Erythroblast (primary cell): Measurements from ENCODE around the gene NEUROD2.

Source experiments
- GATA1 ChIP-seq: IDR thresholded peaks from 2 replicates; pipeline ENCODE4 v1.6.1; 2011; ENCODE audit warnings: low read depth, mild to moderate bottlenecking, control low read depth, low read length, moderate library complexity
- POLR2A ChIP-seq: IDR thresholded peaks from 2 replicates; pipeline ENCODE4 v1.6.1; 2011; ENCODE audit warnings: mild to moderate bottlenecking, low read length

DNA sequence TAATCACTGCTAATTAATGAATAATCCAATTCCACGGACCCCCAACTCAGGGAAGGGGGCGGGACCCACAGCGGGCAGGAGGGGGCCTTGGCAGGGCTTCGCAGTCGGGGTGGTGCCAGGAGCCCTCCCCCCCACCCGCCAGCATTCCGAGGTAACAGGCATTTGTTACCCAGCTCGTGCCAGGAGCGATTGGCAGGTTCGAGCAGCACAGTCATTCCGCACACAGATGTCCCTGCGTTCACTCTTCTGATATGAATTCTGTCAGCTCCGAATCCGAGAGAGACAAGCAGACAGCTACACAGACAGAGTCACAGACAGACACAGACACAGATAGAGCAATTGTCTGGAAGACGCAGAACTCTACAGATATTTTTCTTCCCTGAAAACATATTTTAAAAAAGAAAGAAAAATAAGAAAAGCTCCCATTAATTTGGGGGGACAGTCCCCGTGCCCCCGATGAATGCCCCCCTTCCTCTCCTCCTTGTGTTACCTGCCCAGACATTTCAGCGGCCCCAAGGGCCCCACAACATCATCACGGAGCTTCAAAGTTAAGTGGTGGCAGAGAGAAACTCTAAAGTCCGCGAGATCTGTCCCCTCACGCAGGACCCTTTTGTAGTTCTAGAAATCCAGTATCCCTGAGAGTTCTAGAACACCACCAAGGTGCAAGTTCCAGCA is 10.2 kb downstream of the NEUROD2 start:
- TF ChIP-seq POLR2A: no peak
- no peak for TF ChIP-seq GATA1
